Endothelial cell of umbilical vein (primary cell): ENCODE measurements around the gene EXOSC2. TPM values are rescaled to one million over a fixed set of nuclear protein-coding genes. Genes with fewer than 3 reads are reported as not detected.
A peak's percentile ranks its signal among the peaks of the same experiment; 100 is the strongest.

Experiments
- BruUV-seq: library from RNA; stranded (reverse); fragments of 400-500 nt; replicated peaks from 2 replicates; lab custom pipeline; 2021; lab: Mats Ljungman, UMichigan
- CTCF ChIA-PET: fragments of 300-600, 350-600 bp; sonication (Branson Sonifier 250); formaldehyde crosslinking; loops from one replicate; lab custom pipeline; 2021; ENCODE audit warnings: antibody characterized with exemption, inconsistent platforms; lab: Charles Lee
- POLR2A ChIA-PET: fragments of 300-600, 350-600 bp; sonication (Branson Sonifier 250); formaldehyde crosslinking; loops from one replicate; lab custom pipeline; 2021; ENCODE audit warnings: antibody characterized with exemption, inconsistent platforms; lab: Charles Lee
- DNase-seq: peaks from one replicate; pipeline ENCODE4 v3.0.0-alpha.2; 2011; ENCODE audit warnings: low read depth, low spot score
- FAIRE-seq: peaks from 2 replicates; lab custom pipeline; 2011; peaks lifted over from hg19 to GRCh38; lab: Jason Lieb, UNC
- H2AFZ ChIP-seq: 2 replicates; pipeline ENCODE4 v1.6.0; 2012; ENCODE audit warnings: low read depth, low read length, control low read depth, inconsistent platforms
- H3K27ac ChIP-seq: 2 replicates; pipeline ENCODE4 v1.5.1; 2011; ENCODE audit warnings: low read depth, mild to moderate bottlenecking, control low read depth, low read length, moderate library complexity; ENCODE audit not compliant: insufficient read depth
- H3K27me3 ChIP-seq, 2 experiments: 2 replicates each; pipeline versions ENCODE4 v1.6.0 to v1.6.1; 2011; ENCODE audit warnings: low read length in 2 of 2, mixed read lengths in 1 of 2; ENCODE audit not compliant: control insufficient read depth in 2 of 2, insufficient read depth in 2 of 2
- H3K36me3 ChIP-seq, 2 experiments: 2 replicates in 1 of 2; 3 replicates in 1 of 2; pipeline ENCODE4 v1.5.1; 2011; ENCODE audit warnings: low read length in 2 of 2, mild to moderate bottlenecking in 1 of 2, moderate library complexity in 1 of 2; ENCODE audit not compliant: control insufficient read depth in 2 of 2, insufficient read depth in 2 of 2; ENCODE audit errors: extremely low read depth in 1 of 2
- H3K4me1 ChIP-seq: 3 replicates; pipeline ENCODE4 v1.5.1; 2011; ENCODE audit warnings: mild to moderate bottlenecking, low read length; ENCODE audit not compliant: control insufficient read depth, insufficient read depth; ENCODE audit errors: extremely low read depth
- H3K4me2 ChIP-seq: 2 replicates; pipeline ENCODE4 v1.6.1; 2011; ENCODE audit warnings: low read length, control low read depth, mixed read lengths; ENCODE audit not compliant: insufficient read depth
- H3K4me3 ChIP-seq, 3 experiments: fragments of 200-600 bp in 1 of 3; sonication (generic), shearing (Covaris generic) in 1 of 3; replicated peaks in 1 of 3; 2 replicates each; pipeline ENCODE4 v1.5.1; 2011 to 2016; ENCODE audit warnings: control low read depth in 3 of 3, low read length in 3 of 3, mild to moderate bottlenecking in 2 of 3, inconsistent platforms in 1 of 3, low read depth in 1 of 3, moderate library complexity in 1 of 3; ENCODE audit not compliant: insufficient read depth in 1 of 3
- H3K79me2 ChIP-seq: 2 replicates; pipeline ENCODE4 v1.6.0; 2012; ENCODE audit warnings: low read length, inconsistent platforms; ENCODE audit not compliant: control insufficient read depth, insufficient read depth
- H3K9ac ChIP-seq: replicated peaks from 2 replicates; pipeline ENCODE3; 2011; ENCODE audit warnings: low read length, control low read depth; ENCODE audit not compliant: insufficient read depth; ENCODE audit errors: extremely low read depth
- H3K9me1 ChIP-seq: replicated peaks from 3 replicates; pipeline ENCODE4 v1.6.0; 2011; ENCODE audit warnings: mild to moderate bottlenecking, low read length; ENCODE audit not compliant: control insufficient read depth, insufficient read depth; ENCODE audit errors: extremely low read depth
- H3K9me3 ChIP-seq: replicated peaks from 2 replicates; pipeline ENCODE4 v1.5.1; 2012; ENCODE audit warnings: low read length, inconsistent platforms; ENCODE audit not compliant: control insufficient read depth, insufficient read depth
- H4K20me1 ChIP-seq: replicated peaks from 2 replicates; pipeline ENCODE3; 2011; ENCODE audit warnings: mild to moderate bottlenecking, low read length; ENCODE audit not compliant: control insufficient read depth, insufficient read depth; ENCODE audit errors: extremely low read depth
- EZH2 ChIP-seq: IDR thresholded peaks from 2 replicates; pipeline ENCODE4 v1.6.1; 2012; ENCODE audit warnings: borderline replicate concordance, low read depth, mild to moderate bottlenecking, moderate library complexity, low read length, inconsistent platforms; ENCODE audit not compliant: severe bottlenecking
- FOS ChIP-seq: IDR thresholded peaks from 2 replicates; pipeline ENCODE4 v1.6.1; 2011; ENCODE audit warnings: mild to moderate bottlenecking, low read length, moderate library complexity, borderline replicate concordance; ENCODE audit not compliant: insufficient read depth
- GATA2 ChIP-seq: IDR thresholded peaks from 2 replicates; pipeline ENCODE4 v1.7.0; 2011; ENCODE audit warnings: low read depth, mild to moderate bottlenecking, moderate library complexity, mixed read lengths, low read length; ENCODE audit not compliant: insufficient read length, insufficient read depth
- JUN ChIP-seq: IDR thresholded peaks from 2 replicates; pipeline ENCODE4 v1.6.1; 2011; ENCODE audit warnings: borderline replicate concordance, low read depth; ENCODE audit not compliant: insufficient read length, insufficient read depth
- MYC ChIP-seq: IDR thresholded peaks from one replicate; pipeline ENCODE4 v1.6.1; 2011; ENCODE audit warnings: mild to moderate bottlenecking, low read depth, low read length
- POLR2A ChIP-seq: IDR thresholded peaks from 2 replicates; pipeline ENCODE4 v1.6.1; 2012; ENCODE audit warnings: low read depth, mild to moderate bottlenecking, control low read depth, low read length
- dilution Hi-C: fragments of 300-500 bp; cut with MboI; formaldehyde crosslinking; loops from one replicate; pipeline ENCODE4 v1.15.0; 2019; ENCODE audit warnings: low sequenced_read_pairs; ENCODE audit not compliant: extremely low pct_ligation_motif_present
- intact Hi-C: fragments of 100-400 bp; cut with micrococcal nuclease; formaldehyde crosslinking; loops from one replicate; pipeline ENCODE4 v1.10.0; 2022
- polyA plus RNA-seq, 4 experiments: library from polyadenylated mRNA; depleted of rRNA in 3 of 4; stranded (reverse) in 3 of 4; unstranded in 1 of 4; fragments of >200 nt; gene quantifications; 2 replicates each; pipeline versions ENCODE4 v1.2.1 to v1.2.3, GENCODE V29; 2011 to 2012; ENCODE audit warnings: missing spikeins in 1 of 4
- total RNA-seq: library from RNA; stranded (reverse); gene quantifications from 2 replicates; pipeline ENCODE4 v1.2.3, GENCODE V29; 2021
- TF ChIP-seq, protein P1 (sequence below): IDR thresholded peaks from 2 replicates; pipeline ENCODE4 v1.6.1; 2011; ENCODE audit not compliant: insufficient read depth, insufficient read length

EXOSC2 gene
- total and polyA plus RNA-seq, 2 donors (not counting 3 experiments of a cell fraction or from before 2014, with no cell fraction given) = 25.5 to 44.4 TPM

DNA sequence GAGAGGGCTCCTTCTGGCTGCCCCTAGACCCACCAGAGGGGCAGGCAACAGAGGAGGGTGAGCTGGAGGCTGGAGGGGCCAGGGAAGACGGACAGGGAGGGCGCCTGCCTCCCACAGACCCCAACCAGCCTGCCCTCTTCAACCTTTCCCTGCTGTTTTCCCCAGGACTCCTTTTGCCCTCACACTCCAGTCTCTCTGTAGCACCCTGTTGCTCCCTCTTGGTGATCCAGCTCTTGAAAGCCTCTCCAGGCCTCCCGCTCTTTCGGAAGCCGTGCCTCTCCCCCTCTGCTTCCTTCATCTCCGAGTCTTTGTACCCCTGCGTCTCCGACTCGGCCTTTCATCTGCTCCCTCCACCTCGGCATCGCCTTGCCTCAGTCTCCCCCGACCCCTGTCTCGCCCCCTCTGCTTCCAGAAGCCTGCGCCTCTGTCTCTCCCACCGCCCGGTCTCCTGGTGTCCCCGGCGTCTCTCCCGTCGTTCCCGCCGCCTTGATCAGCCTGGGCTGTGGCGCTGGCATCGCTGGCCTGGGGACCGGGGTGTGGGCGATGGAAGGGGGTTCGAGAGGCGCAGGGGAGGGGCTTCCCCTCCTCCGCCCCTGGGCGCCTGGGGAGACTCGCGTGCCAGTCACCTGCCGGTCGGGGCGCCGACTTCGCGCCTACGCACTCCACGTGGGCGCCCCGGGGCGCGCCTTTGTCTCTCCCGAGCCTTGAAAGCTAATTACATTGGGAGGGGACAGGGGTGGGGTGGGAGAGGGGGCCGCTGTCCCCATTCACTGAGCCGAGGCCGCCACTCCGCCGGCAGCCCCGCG lies 34.5 kb upstream of the EXOSC2 start:
- H3K27ac ChIP-seq = no peak overlapping the region
- H3K79me2 ChIP-seq = no peaks in the 10 kb centered on the region
- BruUV-seq = no TSS peak
- ChIA-PET POLR2A (no interaction called here), CTCF (no interaction called here)
- H3K27me3 ChIP-seq = peaks cover 66 to 74% of the 10 kb centered on the region in 2 experiments
- H4K20me1 ChIP-seq = no peaks in the 10 kb centered on the region
- no peaks in the 10 kb centered on the region for H3K4me1 ChIP-seq
- TF ChIP-seq, protein P1, sequence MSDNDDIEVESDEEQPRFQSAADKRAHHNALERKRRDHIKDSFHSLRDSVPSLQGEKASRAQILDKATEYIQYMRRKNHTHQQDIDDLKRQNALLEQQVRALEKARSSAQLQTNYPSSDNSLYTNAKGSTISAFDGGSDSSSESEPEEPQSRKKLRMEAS = no peak
- TF ChIP-seq JUN (no peak), FOS (no peak), POLR2A (no peak), EZH2 (peak; percentile 72), MYC (no peak), GATA2 (no peak)
- H3K4me2 ChIP-seq = no peak overlapping the region
- FAIRE-seq (no peak), DNase-seq (no peak)
- no peaks in the 10 kb centered on the region for H3K9me1 ChIP-seq
- no peak overlapping the region for H3K9ac ChIP-seq
- intact Hi-C loops = no loop called here
- dilution Hi-C loops = no loop called here
- no peaks in the 10 kb centered on the region for H3K9me3 ChIP-seq
- H2AFZ ChIP-seq = no peak overlapping the region
- no peak overlapping the region for H3K4me3 ChIP-seq
- no peaks in the 10 kb centered on the region for H3K36me3 ChIP-seq
